K562 (cell line): ENCODE measurements around the gene PRRT1. TPM values are rescaled to one million over a fixed set of nuclear protein-coding genes. Genes with fewer than 3 reads are reported as not detected.
A peak's percentile ranks its signal among the peaks of the same experiment; 100 is the strongest.

Experiments
- ATF6 ChIP-seq: sonication (generic); formaldehyde crosslinking; IDR thresholded peaks from 2 replicates; pipeline ENCODE4 v1.4.0; 2020; ENCODE audit warnings: mild to moderate bottlenecking, missing genetic modification reagents
- CAMTA2 ChIP-seq: fragments of 250-450 bp; sonication (Bioruptor Pico); conservative IDR thresholded peaks from 2 replicates; pipeline ENCODE4 v1.5.1; 2022
- GABPA ChIP-seq: fragments of 200-800 bp; sonication (Bioruptor generic); conservative IDR thresholded peaks from 2 replicates; pipeline ENCODE4 v1.6.1; 2016; ENCODE audit warnings: low read depth, missing genetic modification characterization, missing compliant biosample characterization
- GTF2E2 ChIP-seq: fragments of 200-800 bp; sonication (Bioruptor generic); IDR thresholded peaks from 2 replicates; pipeline ENCODE4 v1.6.1; 2016; ENCODE audit warnings: missing genetic modification characterization, missing compliant biosample characterization
- NFIC ChIP-seq: fragments of 450-650 bp; IDR thresholded peaks from 2 replicates; pipeline ENCODE4 v1.6.1; 2017; ENCODE audit warnings: mild to moderate bottlenecking, inconsistent platforms
- PREB ChIP-seq: sonication (generic); formaldehyde crosslinking; IDR thresholded peaks from 2 replicates; pipeline ENCODE4 v1.8.1; 2023; ENCODE audit warnings: mild to moderate bottlenecking, missing genetic modification reagents
- PTBP1 ChIP-seq: fragments of 200-400 bp; formaldehyde crosslinking; IDR thresholded peaks from 2 replicates; pipeline ENCODE4 v1.6.1; 2017; ENCODE audit warnings: low read depth, low read length
- RB1 ChIP-seq: fragments of 450-650 bp; IDR thresholded peaks from 2 replicates; pipeline ENCODE4 v1.6.1; 2017; ENCODE audit warnings: low read depth, mild to moderate bottlenecking
- RBM34 ChIP-seq: fragments of 200-400 bp; formaldehyde crosslinking; IDR thresholded peaks from 2 replicates; pipeline ENCODE4 v1.6.1; 2018; ENCODE audit warnings: low read length, borderline replicate concordance; ENCODE audit not compliant: insufficient read depth
- ZNF212 ChIP-seq: fragments of 450-650 bp; formaldehyde crosslinking; IDR thresholded peaks from 2 replicates; pipeline ENCODE4 v1.4.0; 2020; ENCODE audit warnings: mild to moderate bottlenecking
- polyA plus RNA-seq, 8 experiments: library from polyadenylated mRNA; depleted of rRNA in 4 of 8; stranded (reverse) in 5 of 8; unstranded in 3 of 8; fragments of >200 nt; fragmentation: Nextera tagmentation in 2 of 8; fragmentation: Illumina TruSeq in 1 of 8; extraction: Ambion mirVana in 2 of 8; extraction: Trizol in 1 of 8; gene quantifications; 2 replicates each; pipeline versions ENCODE4 v1.2.1 to v1.2.3, GENCODE V29; 2011 to 2014; ENCODE audit warnings: inconsistent platforms in 1 of 8, missing spikeins in 1 of 8
- total RNA-seq, 7 experiments: library from RNA; depleted of rRNA in 6 of 7; stranded (reverse); fragments of >200 nt in 6 of 7; fragmentation: Illumina TruSeq in 2 of 7; extraction: Trizol in 2 of 7; gene quantifications; 2 replicates each; pipeline versions ENCODE4 v1.2.1 to v1.2.3, GENCODE V29; 2011 to 2021; ENCODE audit warnings: low replicate concordance in 1 of 7
- TF ChIP-seq, protein P1 (sequence below): fragments of 450-650 bp; formaldehyde crosslinking; IDR thresholded peaks from 2 replicates; pipeline ENCODE4 v1.4.0; 2022; ENCODE audit warnings: missing genetic modification characterization
- TF ChIP-seq, protein P2 (sequence below): sonication (generic); formaldehyde crosslinking; IDR thresholded peaks from 2 replicates; pipeline ENCODE4 v1.8.0; 2023; ENCODE audit warnings: mild to moderate bottlenecking, missing genetic modification reagents
- TF ChIP-seq, protein P3 (sequence below): fragments of 250-450 bp; sonication (Bioruptor Pico); IDR thresholded peaks from 2 replicates; pipeline ENCODE4 v1.8.0; 2021; ENCODE audit warnings: moderate library complexity, mild to moderate bottlenecking, inconsistent platforms
- TF ChIP-seq, protein P4 (sequence below): sonication (generic); formaldehyde crosslinking; IDR thresholded peaks from 2 replicates; pipeline ENCODE4 v1.8.0; 2022; ENCODE audit warnings: mild to moderate bottlenecking, missing genetic modification reagents
- TF ChIP-seq, protein P5 (sequence below), 2 experiments: IDR thresholded peaks; 2 replicates each; pipeline ENCODE4 v1.6.1; 2011; ENCODE audit warnings: borderline replicate concordance in 1 of 2, control low read depth in 1 of 2, low read depth in 1 of 2, low read length in 1 of 2, mild to moderate bottlenecking in 1 of 2, mixed read lengths in 1 of 2, moderate library complexity in 1 of 2; ENCODE audit not compliant: insufficient read depth in 1 of 2, insufficient read length in 1 of 2, poor library complexity in 1 of 2, severe bottlenecking in 1 of 2; ENCODE audit errors: extremely low read depth in 1 of 2

PRRT1 gene
- total and polyA plus RNA-seq, 9 of the 15 experiments (the other 6 are each of a cell fraction or from before 2014, with no cell fraction given): 0.14 to 3.5 (median 0.41) TPM

GRCh38 chr6:32127717-32128592, 23.8 kb downstream of the PRRT1 start, which contains the start of gene ATF6B (continued):
- peak; percentile 83 for TF ChIP-seq GABPA (tag)
- TF ChIP-seq ZNF212 (CRISPR knock-in tag): no peak
- TF ChIP-seq PREB: no peak
- TF ChIP-seq ATF6 (CRISPR knock-in tag): no peak
- TF ChIP-seq, protein P1, sequence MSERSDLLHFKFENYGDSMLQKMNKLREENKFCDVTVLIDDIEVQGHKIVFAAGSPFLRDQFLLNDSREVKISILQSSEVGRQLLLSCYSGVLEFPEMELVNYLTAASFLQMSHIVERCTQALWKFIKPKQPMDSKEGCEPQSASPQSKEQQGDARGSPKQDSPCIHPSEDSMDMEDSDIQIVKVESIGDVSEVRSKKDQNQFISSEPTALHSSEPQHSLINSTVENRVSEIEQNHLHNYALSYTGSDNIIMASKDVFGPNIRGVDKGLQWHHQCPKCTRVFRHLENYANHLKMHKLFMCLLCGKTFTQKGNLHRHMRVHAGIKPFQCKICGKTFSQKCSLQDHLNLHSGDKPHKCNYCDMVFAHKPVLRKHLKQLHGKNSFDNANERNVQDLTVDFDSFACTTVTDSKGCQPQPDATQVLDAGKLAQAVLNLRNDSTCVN (CRISPR knock-in tag): 0 out of 2 replicates have a peak, but pooled peaks have one; percentile 40
- TF ChIP-seq, protein P2, sequence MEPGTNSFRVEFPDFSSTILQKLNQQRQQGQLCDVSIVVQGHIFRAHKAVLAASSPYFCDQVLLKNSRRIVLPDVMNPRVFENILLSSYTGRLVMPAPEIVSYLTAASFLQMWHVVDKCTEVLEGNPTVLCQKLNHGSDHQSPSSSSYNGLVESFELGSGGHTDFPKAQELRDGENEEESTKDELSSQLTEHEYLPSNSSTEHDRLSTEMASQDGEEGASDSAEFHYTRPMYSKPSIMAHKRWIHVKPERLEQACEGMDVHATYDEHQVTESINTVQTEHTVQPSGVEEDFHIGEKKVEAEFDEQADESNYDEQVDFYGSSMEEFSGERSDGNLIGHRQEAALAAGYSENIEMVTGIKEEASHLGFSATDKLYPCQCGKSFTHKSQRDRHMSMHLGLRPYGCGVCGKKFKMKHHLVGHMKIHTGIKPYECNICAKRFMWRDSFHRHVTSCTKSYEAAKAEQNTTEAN: no peak
- peak; percentile 47; the same call in 1 of the 2 replicates for TF ChIP-seq RB1
- 0 out of 2 replicates have a peak, but pooled peaks have one; percentile 66 for TF ChIP-seq GTF2E2
- no peak for TF ChIP-seq PTBP1
- no peak for TF ChIP-seq CAMTA2
- TF ChIP-seq, protein P3, sequence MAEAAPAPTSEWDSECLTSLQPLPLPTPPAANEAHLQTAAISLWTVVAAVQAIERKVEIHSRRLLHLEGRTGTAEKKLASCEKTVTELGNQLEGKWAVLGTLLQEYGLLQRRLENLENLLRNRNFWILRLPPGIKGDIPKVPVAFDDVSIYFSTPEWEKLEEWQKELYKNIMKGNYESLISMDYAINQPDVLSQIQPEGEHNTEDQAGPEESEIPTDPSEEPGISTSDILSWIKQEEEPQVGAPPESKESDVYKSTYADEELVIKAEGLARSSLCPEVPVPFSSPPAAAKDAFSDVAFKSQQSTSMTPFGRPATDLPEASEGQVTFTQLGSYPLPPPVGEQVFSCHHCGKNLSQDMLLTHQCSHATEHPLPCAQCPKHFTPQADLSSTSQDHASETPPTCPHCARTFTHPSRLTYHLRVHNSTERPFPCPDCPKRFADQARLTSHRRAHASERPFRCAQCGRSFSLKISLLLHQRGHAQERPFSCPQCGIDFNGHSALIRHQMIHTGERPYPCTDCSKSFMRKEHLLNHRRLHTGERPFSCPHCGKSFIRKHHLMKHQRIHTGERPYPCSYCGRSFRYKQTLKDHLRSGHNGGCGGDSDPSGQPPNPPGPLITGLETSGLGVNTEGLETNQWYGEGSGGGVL (CRISPR knock-in tag): no peak
- no peak for TF ChIP-seq NFIC
- TF ChIP-seq RBM34: no peak
- TF ChIP-seq, protein P4, sequence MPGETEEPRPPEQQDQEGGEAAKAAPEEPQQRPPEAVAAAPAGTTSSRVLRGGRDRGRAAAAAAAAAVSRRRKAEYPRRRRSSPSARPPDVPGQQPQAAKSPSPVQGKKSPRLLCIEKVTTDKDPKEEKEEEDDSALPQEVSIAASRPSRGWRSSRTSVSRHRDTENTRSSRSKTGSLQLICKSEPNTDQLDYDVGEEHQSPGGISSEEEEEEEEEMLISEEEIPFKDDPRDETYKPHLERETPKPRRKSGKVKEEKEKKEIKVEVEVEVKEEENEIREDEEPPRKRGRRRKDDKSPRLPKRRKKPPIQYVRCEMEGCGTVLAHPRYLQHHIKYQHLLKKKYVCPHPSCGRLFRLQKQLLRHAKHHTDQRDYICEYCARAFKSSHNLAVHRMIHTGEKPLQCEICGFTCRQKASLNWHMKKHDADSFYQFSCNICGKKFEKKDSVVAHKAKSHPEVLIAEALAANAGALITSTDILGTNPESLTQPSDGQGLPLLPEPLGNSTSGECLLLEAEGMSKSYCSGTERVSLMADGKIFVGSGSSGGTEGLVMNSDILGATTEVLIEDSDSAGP (CRISPR knock-in tag): no peak
- TF ChIP-seq, protein P5, sequence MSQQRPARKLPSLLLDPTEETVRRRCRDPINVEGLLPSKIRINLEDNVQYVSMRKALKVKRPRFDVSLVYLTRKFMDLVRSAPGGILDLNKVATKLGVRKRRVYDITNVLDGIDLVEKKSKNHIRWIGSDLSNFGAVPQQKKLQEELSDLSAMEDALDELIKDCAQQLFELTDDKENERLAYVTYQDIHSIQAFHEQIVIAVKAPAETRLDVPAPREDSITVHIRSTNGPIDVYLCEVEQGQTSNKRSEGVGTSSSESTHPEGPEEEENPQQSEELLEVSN (IDR thresholded peaks at IDR 0.05; ENCODE audit: borderline replicate concordance in 1 of 2, extremely low read depth in 1 of 2, insufficient read depth in 1 of 2, insufficient read length in 1 of 2, low read depth in 1 of 2, low read length in 1 of 2, poor library complexity in 1 of 2, severe bottlenecking in 1 of 2): peak in 1 of 2 experiments; percentile 11
